ENCODE measurements around the gene PIGQ.

DNA sequence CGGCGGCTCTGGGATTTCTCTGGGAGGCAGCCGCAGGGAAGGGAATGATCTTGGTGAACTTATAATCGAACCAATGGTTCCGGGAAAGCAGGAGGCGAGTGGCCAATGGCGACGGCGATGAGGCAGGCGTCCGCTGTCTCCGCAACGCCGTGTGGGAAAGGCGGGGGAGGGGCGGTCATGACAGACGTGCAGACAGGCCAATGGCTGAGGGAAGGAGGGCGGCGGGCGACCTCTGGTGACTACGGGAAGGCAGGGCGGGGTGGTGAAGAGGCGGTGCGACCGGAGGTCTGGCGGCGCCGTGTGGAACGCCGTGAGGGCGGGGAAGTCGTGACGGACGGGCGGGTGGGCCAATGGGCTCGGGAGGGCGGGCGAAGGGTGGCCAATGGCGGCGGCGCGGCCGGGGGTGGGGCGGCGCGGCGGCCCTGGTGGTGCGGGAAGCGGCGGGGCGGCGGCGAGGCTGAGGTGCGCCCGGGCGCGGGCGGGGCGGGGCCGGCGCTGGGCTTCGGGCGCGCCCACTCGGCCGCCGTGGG, 20.0 kb downstream of the PIGQ start, which contains the start of gene RAB40C:
- TF ChIP-seq GATA3 (IDR thresholded peaks at IDR 0.05; ENCODE audit: low read depth, low read length) = no peak
- no peak for TF ChIP-seq GATA2 (IDR thresholded peaks at IDR 0.05; ENCODE audit: low read depth, low read length)

Measured in SH-SY5Y (cell line).